GM12801 (cell line): Measurements from ENCODE around the gene IL17B.

ENCODE experiments used
- CTCF ChIP-seq: IDR thresholded peaks from one replicate; pipeline ENCODE4 v1.5.1; 2011; ENCODE audit warnings: control low read depth; ENCODE audit not compliant: insufficient read length; ENCODE audit errors: extremely low read depth

The IL17B gene

GRCh38 chr5:149402291-149402690 lies 23.2 kb upstream of the IL17B start:
- no peak for TF ChIP-seq CTCF

- TF ChIP-seq CTCF: no peak
These were observed 22.0 kb upstream of the IL17B start for GRCh38 chr5:149401051-149401450.

GRCh38 chr5:149400304-149400703 lies 21.2 kb upstream of the IL17B start:
- TF ChIP-seq CTCF: no peak

GRCh38 chr5:149399775-149400174 lies 20.7 kb upstream of the IL17B start:
- TF ChIP-seq CTCF: no peak

GRCh38 chr5:149397530-149397929 lies 18.4 kb upstream of the IL17B start:
- TF ChIP-seq CTCF: no peak

GRCh38 chr5:149392718-149393117 lies 13.6 kb upstream of the IL17B start:
- no peak for TF ChIP-seq CTCF

GRCh38 chr5:149391524-149391923 lies 12.4 kb upstream of the IL17B start:
- TF ChIP-seq CTCF: no peak
